Thyroid gland (tissue), 4 donors: ENCODE data around the gene GGTLC2.

Source experiments
- CTCF ChIP-seq, 6 experiments: fragments of 200-600 bp in 3 of 6; fragments of 450-650 bp in 3 of 6; sonication (generic) in 3 of 6; IDR thresholded peaks; one replicate each; pipeline ENCODE4 v1.5.1; 2016 to 2019; ENCODE audit warnings: antibody characterized with exemption in 6 of 6, mild to moderate bottlenecking in 2 of 6, inconsistent platforms in 1 of 6, moderate library complexity in 1 of 6
- POLR2A ChIP-seq, 2 donors: fragments of 450-650 bp; IDR thresholded peaks; one replicate each; pipeline ENCODE4 v1.6.1; 2017; ENCODE audit warnings: antibody characterized with exemption in 2 of 2, mild to moderate bottlenecking in 2 of 2, moderate library complexity in 1 of 2

GRCh38 chr22:22614065-22614464 is 30.3 kb upstream of the GGTLC2 start:
- no peak for TF ChIP-seq CTCF (IDR thresholded peaks at IDR 0.05)
- TF ChIP-seq POLR2A (IDR thresholded peaks at IDR 0.05), result no peak
